Measurements from ENCODE around the gene DNASE1L1.

Gene DNASE1L1

DNA sequence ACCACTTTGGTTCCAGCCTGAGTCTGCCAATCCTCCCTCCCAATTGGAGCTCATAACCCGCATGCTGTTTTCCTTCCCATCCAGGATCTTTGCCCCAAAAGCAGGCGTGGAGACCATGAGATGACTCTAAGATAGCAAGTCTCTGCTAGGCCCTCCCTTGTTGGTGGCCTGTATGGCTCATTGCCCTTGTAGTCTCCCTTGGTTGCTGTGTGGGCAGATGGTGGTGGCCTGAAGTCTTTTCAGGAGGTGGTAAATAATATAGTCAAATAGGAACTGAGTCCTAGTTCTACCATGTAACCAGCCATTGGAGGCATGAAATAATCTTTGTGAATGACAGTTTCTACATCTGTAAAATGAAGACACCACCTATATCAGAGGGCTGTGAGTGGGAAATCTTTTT lies 20.7 kb upstream of the DNASE1L1 start:
- DNase-seq (ENCODE audit: low read depth, low spot score): no peak
- Histone ChIP-seq H3K27me3 (ENCODE audit: insufficient read depth, insufficient read length) (no peaks in the 10 kb centered on the region), H3K4me3 (ENCODE audit: insufficient read length, low read depth) (no peak overlapping the region), H3K4me1 (ENCODE audit: insufficient read depth, insufficient read length) (peaks cover 3% of the 10 kb centered on the region), H3K36me3 (ENCODE audit: insufficient read depth, insufficient read length, low read length) (peaks cover 21% of the 10 kb centered on the region), H3K9ac (ENCODE audit: insufficient read length, low read depth) (no peak overlapping the region), H3K9me3 (ENCODE audit: insufficient read depth, low read length) (no peaks in the 10 kb centered on the region)
- TF ChIP-seq SUZ12 (IDR thresholded peaks at IDR 0.05; ENCODE audit: extremely low read depth, insufficient read depth, insufficient read length): no peak
- TF ChIP-seq YY1 (IDR thresholded peaks at IDR 0.05; ENCODE audit: insufficient read depth, insufficient read length): no peak
- no peak for TF ChIP-seq ZNF274 (IDR thresholded peaks at IDR 0.05; ENCODE audit: low read depth, low read length)

GRCh38 chrX:154428176-154429171 lies 19.4 kb upstream of the DNASE1L1 start, which contains the start of gene ATP6AP1:
ATP6AP1 (plus strand) TSS chrX:154428677; CDS start chrX:154428693, 16 bp downstream.
- peaks cover 10% of the 10 kb centered on the region for H3K36me3 ChIP-seq (ENCODE audit: insufficient read depth, insufficient read length, low read length)
- peaks cover 3% of the 10 kb centered on the region for H3K4me1 ChIP-seq (ENCODE audit: insufficient read depth, insufficient read length)
- peak; percentile 67 for DNase-seq (ENCODE audit: low read depth, low spot score)
- TF ChIP-seq ZNF274 (IDR thresholded peaks at IDR 0.05; ENCODE audit: low read depth, low read length) (no peak), SUZ12 (IDR thresholded peaks at IDR 0.05; ENCODE audit: extremely low read depth, insufficient read depth, insufficient read length) (no peak), YY1 (IDR thresholded peaks at IDR 0.05; ENCODE audit: insufficient read depth, insufficient read length) (no peak)
- H3K9me3 ChIP-seq (ENCODE audit: insufficient read depth, low read length): no peaks in the 10 kb centered on the region
- peak within 1 kb of the TSS; percentile 64 for H3K4me3 ChIP-seq (ENCODE audit: insufficient read length, low read depth)
- H3K27me3 ChIP-seq (ENCODE audit: insufficient read depth, insufficient read length): no peaks in the 10 kb centered on the region
- H3K9ac ChIP-seq (ENCODE audit: insufficient read length, low read depth): peak within 1 kb of the TSS; percentile 70

DNA sequence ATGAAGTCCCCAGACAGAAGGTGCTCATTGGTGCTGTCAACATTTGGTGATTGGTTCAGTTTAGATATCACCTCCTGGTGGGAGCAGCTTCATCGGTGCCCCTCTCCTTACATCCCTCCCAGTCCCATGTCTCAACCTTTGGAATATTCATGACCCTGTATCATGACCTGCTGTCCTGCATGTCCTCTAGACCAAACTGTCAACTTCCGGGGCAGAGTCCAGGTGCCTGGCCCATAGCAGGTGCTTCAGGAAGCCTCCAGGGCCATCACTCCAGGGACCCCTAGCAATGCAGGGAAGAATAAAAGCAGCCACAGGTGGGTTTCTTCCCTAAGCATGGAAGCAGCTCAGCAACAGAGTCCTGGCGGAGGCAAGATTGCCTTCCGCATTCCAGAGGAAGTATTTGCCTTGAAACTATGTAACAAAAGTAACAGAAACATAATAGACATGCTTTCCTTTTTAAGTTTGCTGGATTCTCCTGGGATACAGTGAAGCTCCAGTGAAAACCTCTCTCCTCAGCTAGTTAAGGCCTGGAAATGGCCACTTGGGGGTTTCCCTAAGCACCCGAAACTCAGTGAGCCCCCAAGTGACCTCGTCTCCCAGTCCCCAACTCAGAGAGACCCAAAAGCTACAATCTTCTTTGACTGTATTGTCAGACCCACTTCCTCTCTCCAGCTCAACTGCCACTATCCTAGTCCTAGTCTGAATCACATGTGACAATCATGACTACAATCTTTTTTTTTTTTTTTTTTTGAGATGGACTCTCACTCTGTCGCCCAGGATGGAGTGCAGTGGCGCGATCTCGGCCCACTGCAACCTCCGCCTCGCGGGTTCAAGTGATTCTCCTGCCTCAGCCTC lies 18.1 kb upstream of the DNASE1L1 start:
- Histone ChIP-seq H3K9ac (ENCODE audit: insufficient read length, low read depth) (no peak overlapping the region), H3K36me3 (ENCODE audit: insufficient read depth, insufficient read length, low read length) (no peaks in the 10 kb centered on the region), H3K27me3 (ENCODE audit: insufficient read depth, insufficient read length) (no peaks in the 10 kb centered on the region), H3K9me3 (ENCODE audit: insufficient read depth, low read length) (no peaks in the 10 kb centered on the region), H3K4me1 (ENCODE audit: insufficient read depth, insufficient read length) (peaks cover 3% of the 10 kb centered on the region), H3K4me3 (ENCODE audit: insufficient read length, low read depth) (no peak overlapping the region)
- no peak for TF ChIP-seq YY1 (IDR thresholded peaks at IDR 0.05; ENCODE audit: insufficient read depth, insufficient read length)
- no peak for TF ChIP-seq SUZ12 (IDR thresholded peaks at IDR 0.05; ENCODE audit: extremely low read depth, insufficient read depth, insufficient read length)
- no peak for TF ChIP-seq ZNF274 (IDR thresholded peaks at IDR 0.05; ENCODE audit: low read depth, low read length)
- no peak for DNase-seq (ENCODE audit: low read depth, low spot score)

DNA sequence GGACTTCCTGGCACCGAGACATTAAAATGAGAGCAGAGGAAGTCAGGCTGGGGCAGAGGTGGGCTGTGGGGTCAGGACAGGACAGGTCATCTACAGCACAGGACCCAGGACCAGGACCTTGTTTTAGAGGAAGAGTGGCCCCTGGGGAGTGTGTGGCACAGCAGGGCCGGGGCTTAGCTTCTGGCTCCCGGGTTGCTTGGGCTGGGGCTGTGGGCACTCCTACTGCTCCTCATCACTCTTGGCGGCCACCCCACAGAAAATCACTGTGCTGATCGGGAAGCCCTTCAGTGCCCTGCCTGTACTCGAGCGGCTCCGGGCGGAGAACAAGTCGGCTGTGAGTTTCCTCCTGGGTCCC lies 11.3 kb upstream of the DNASE1L1 start:
- DNase-seq (ENCODE audit: low read depth, low spot score): no peak
- Histone ChIP-seq H3K4me3 (ENCODE audit: insufficient read length, low read depth) (no peak overlapping the region), H3K4me1 (ENCODE audit: insufficient read depth, insufficient read length) (no peaks in the 10 kb centered on the region), H3K9me3 (ENCODE audit: insufficient read depth, low read length) (no peaks in the 10 kb centered on the region), H3K27me3 (ENCODE audit: insufficient read depth, insufficient read length) (no peaks in the 10 kb centered on the region), H3K36me3 (ENCODE audit: insufficient read depth, insufficient read length, low read length) (no peaks in the 10 kb centered on the region), H3K9ac (ENCODE audit: insufficient read length, low read depth) (no peak overlapping the region)
- TF ChIP-seq ZNF274 (IDR thresholded peaks at IDR 0.05; ENCODE audit: low read depth, low read length) (no peak), SUZ12 (IDR thresholded peaks at IDR 0.05; ENCODE audit: extremely low read depth, insufficient read depth, insufficient read length) (no peak), YY1 (IDR thresholded peaks at IDR 0.05; ENCODE audit: insufficient read depth, insufficient read length) (no peak)

DNA sequence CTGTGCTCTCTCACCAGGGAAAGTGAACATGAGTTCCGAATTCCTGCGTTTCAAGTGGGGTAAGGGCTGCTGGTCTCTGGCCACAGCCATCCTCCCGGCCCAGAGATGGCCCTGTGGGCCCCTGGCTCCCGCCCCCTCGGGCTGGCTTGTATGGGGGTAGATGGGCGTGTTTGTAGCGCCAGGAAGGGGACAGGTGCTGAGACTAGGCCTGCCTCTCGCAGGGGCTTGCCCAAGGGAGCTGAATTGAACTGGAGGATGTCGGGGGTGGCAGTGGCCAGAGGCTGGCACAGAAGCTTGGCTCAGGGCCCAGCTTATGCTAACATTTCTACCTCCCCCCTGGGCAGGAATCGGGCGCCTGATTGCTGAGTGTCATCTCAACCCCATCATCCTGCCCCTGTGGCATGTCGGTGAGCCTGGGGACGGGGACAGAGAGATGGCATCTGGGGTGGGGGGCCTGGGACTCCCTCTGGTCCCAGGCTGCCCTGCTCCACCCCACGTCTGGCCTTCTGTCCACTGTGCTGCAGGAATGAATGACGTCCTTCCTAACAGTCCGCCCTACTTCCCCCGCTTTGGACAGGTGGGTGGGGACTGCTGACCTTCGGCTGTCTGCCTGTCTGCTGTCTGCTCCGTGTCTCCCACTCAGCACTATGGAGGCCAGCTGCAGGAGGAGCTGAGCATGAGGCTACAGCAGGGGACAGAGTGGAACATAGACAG lies 10.8 kb upstream of the DNASE1L1 start:
- no peak for TF ChIP-seq SUZ12 (IDR thresholded peaks at IDR 0.05; ENCODE audit: extremely low read depth, insufficient read depth, insufficient read length)
- no peak for TF ChIP-seq ZNF274 (IDR thresholded peaks at IDR 0.05; ENCODE audit: low read depth, low read length)
- TF ChIP-seq YY1 (IDR thresholded peaks at IDR 0.05; ENCODE audit: insufficient read depth, insufficient read length): no peak
- DNase-seq (ENCODE audit: low read depth, low spot score): no peak
- H3K4me3 ChIP-seq (ENCODE audit: insufficient read length, low read depth): no peak overlapping the region
- H3K27me3 ChIP-seq (ENCODE audit: insufficient read depth, insufficient read length): no peaks in the 10 kb centered on the region
- H3K4me1 ChIP-seq (ENCODE audit: insufficient read depth, insufficient read length): no peaks in the 10 kb centered on the region
- H3K9me3 ChIP-seq (ENCODE audit: insufficient read depth, low read length): no peaks in the 10 kb centered on the region
- H3K36me3 ChIP-seq (ENCODE audit: insufficient read depth, insufficient read length, low read length): no peaks in the 10 kb centered on the region
- no peak overlapping the region for H3K9ac ChIP-seq (ENCODE audit: insufficient read length, low read depth)

DNA sequence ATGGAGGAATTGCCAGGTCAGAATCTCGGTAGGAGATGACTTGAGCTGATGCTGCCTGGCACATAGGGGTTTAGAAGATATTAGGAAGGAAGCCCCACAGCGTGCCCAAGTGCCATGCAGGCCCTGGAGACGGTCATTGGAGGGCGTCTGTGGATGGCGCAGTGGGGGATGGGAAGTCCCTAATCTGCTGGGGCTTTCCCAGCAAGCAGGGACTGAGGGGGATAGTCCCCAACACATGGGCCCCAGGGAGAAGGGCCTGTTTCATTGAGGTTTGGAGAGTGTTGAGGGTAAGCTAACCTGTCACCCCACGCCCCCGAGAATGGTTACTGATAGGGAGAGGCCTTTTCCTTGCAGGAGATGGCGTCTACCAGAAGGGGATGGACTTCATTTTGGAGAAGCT lies 10.1 kb upstream of the DNASE1L1 start:
- no peak for DNase-seq (ENCODE audit: low read depth, low spot score)
- H3K4me3 ChIP-seq (ENCODE audit: insufficient read length, low read depth): no peak overlapping the region
- no peaks in the 10 kb centered on the region for H3K9me3 ChIP-seq (ENCODE audit: insufficient read depth, low read length)
- no peaks in the 10 kb centered on the region for H3K4me1 ChIP-seq (ENCODE audit: insufficient read depth, insufficient read length)
- H3K9ac ChIP-seq (ENCODE audit: insufficient read length, low read depth): no peak overlapping the region
- no peaks in the 10 kb centered on the region for H3K27me3 ChIP-seq (ENCODE audit: insufficient read depth, insufficient read length)
- no peaks in the 10 kb centered on the region for H3K36me3 ChIP-seq (ENCODE audit: insufficient read depth, insufficient read length, low read length)
- TF ChIP-seq ZNF274 (IDR thresholded peaks at IDR 0.05; ENCODE audit: low read depth, low read length) (no peak), SUZ12 (IDR thresholded peaks at IDR 0.05; ENCODE audit: extremely low read depth, insufficient read depth, insufficient read length) (no peak)
